Endometrial microvascular endothelial cells (primary cell): ENCODE data around the gene ARHGAP15. TPM values are rescaled to one million over a fixed set of nuclear protein-coding genes. Genes with fewer than 3 reads are reported as not detected.

Source experiments
- in situ Hi-C: cut with HindIII; loops from 2 replicates; pipeline ENCODE4 v1.10.0; 2017; ENCODE audit warnings: low sequenced_read_pairs, low pct_unique_long_range_greater_than_20kb; ENCODE audit errors: inconsistent ontology term
- total RNA-seq: library from RNA; depleted of rRNA; stranded (reverse); fragments of >200 nt; gene quantifications from one replicate; pipeline ENCODE4 v1.2.3, GENCODE V29; 2015; ENCODE audit errors: inconsistent ontology term

The ARHGAP15 gene
- total RNA-seq, 1 donor from 2014 or later: not detected

DNA sequence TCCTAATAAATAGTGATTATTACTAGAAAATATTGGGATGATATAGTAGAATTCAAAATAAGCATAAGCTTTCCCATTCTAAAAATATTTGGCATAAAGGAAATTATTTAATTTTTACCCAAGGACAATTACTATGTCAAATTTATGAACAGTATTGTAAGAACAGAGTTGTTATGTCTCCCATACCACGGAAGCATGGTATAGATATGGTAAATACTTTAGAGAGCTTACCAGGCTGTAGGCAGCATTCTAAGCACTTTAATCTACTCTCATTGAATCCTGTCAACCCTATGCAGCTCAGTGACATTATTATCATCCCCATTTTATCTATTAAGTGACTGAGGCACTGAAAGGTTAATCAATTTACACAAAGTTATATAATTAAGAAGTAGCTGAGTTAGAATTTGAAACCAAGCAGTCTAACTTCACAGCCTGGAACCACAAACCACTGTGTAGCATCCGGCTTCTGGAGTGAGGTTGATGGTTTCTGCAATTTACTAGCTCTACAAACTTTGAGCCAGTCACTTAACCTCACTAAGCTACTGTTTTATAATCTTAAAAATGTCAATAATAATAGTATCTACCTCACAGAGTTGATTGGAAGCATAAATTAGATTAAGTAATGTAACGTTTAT, 323.7 kb downstream of the ARHGAP15 start:
- in situ Hi-C loops: no loop called here

GRCh38 chr2:143453981-143454511, 324.8 kb downstream of the ARHGAP15 start:
- in situ Hi-C loops: no loop called here

GRCh38 chr2:143455317-143455716, 326.1 kb downstream of the ARHGAP15 start:
- in situ Hi-C loops: no loop called here

DNA sequence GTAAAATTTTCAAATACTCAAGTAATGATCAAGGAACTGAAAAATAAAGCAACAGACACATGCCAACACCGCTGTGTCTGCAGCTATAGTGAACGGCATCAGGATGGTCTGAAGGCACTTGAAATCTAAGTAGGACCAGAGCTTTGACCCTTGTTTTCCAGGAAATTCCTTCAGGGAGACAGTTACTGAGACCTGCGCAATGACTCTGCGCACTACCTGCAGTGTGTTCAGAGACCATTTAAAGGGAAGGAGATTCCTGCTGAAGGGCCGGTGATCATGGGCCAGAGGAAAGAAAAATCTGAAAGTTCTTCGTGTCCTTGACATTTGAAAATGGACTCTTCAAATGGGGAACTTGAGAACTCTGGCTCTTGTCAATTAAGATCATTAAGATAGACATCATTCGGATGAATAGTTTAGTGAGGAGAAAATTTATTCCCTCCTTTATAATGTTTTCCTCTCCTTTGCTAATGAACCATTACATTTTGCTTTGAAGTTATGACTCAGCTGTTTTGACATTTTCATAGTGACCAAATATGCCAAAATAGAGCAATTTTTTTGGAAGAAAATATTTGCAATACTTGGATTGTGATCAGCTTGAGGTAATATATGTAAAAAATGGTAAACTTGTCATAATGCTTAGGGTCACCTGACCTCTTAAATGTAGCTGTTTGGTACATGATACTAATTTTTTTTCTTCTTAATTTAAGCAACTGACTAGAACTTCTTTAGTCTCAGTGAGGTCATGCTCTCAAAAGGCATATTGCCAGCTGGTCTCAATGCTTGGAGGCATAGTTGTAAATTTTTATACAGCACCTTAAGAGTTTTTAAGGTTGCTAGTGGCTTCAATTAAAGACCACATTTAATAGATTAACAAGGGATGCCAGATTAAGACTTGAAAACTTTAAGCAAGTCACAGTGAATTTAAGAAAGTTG, 329.3 kb downstream of the ARHGAP15 start:
- in situ Hi-C loops: no loop called here

GRCh38 chr2:143460382-143460781, 331.2 kb downstream of the ARHGAP15 start:
- in situ Hi-C loops: no loop called here

GRCh38 chr2:143463719-143464118, 334.5 kb downstream of the ARHGAP15 start:
- in situ Hi-C loops: no loop called here

DNA sequence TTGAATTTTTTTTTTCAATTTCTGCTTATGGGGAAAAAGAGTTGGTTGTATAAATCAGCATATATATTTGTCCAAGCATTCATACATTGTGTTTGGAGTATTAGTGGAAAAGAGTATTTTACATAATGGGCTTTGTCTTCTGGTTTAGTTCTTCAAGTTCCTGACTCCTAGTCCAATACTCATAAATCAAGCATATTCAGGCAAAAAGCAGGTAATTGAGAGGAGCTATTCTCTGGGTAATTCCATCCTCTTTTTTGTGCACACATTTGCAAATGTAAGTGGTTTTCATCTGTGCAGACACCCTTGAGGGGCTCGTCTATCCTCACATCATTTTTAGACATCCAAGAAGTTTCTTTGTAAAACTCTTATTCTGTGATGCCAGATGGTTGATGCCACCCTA, 337.2 kb downstream of the ARHGAP15 start:
- in situ Hi-C loops: no loop called here

DNA sequence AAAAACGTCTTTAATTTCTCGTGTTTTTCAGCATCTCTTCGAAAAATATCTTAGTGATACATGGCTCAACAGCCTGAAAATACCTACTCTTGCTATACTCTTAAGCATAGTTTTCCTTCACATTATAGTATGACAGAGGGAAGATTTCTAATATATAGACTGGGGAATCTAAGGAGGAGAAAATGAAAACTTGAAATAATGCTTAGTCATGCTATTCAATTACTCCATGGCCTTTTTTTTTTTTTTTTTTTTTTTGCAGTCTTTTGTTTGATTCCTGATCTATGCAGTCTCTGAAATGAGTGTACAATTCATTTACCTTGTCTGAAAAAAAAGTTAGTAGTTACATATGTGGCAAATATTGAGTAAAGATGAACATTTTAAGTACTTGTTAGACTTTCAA, 337.8 kb downstream of the ARHGAP15 start:
- in situ Hi-C loops: no loop called here

GRCh38 chr2:143468341-143468888, 339.2 kb downstream of the ARHGAP15 start:
- in situ Hi-C loops: no loop called here

DNA sequence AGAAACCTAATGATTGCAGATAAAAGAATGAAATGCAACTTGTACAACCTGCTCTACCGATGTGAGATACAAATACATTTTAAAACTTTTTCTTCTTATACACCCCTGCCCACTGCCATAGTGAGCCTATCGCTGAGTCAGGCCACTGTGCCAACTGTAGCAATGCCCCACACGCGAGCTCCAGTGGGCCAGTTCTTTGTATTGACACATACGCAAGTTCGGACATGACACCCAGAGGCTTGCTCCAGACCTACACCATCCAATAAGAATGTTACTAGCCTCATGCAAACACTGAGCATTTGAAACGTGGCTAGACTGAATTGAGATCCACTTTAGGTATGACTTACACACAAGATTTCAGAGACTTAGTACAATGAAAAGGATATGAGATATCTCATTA, 340.1 kb downstream of the ARHGAP15 start:
- in situ Hi-C loops: no loop called here

DNA sequence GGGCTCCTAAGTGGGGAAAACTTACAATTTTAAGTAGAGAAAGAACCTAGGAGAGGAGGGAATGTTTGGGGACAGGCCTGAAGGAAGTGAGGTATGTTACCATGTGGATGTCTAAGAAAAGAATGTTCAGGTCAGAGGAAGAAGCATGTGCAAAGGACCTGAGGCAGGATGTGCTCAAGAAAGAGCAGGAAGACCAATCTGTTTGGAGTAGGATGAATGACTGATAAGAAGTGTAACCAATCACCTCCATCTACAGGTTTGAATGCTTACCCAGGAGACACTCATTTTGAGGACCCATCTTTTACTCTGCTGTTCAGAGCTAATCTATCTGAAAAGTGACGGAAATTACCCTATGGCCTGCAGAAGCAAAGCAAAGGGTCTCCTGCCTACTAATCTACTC, 342.3 kb downstream of the ARHGAP15 start:
- in situ Hi-C loops: no loop called here

- in situ Hi-C loops: no loop called here
Observed at GRCh38 chr2:143473216-143473615, 344.0 kb downstream of the ARHGAP15 start.

DNA sequence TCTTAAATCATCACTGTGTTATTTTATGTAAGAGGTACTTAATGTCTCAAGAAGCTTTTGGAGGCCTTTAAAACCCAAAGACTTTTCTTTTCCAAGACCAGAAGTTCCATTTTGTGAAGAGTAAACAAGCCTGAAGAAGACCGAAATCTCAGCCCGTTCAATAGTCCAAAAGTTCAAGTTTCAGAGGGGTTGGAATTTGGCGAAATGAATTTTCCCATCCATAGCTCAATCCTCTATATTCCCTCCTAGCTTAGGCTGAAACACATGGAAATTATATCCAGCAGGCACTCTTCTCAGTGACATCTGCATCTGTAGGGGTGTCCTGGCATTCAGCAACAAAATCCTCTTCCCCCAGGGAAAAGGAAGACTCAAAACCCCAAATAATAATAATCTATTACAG, 344.6 kb downstream of the ARHGAP15 start:
- in situ Hi-C loops: no loop called here

GRCh38 chr2:143474586-143474985, 345.4 kb downstream of the ARHGAP15 start:
- in situ Hi-C loops: no loop called here

- in situ Hi-C loops: no loop called here
Observed at GRCh38 chr2:143475041-143475776, 346.0 kb downstream of the ARHGAP15 start.

- in situ Hi-C loops: no loop called here
Observed at GRCh38 chr2:143476336-143477087, 347.3 kb downstream of the ARHGAP15 start.

- in situ Hi-C loops: no loop called here
Observed at GRCh38 chr2:143477714-143478443, 348.7 kb downstream of the ARHGAP15 start.

DNA sequence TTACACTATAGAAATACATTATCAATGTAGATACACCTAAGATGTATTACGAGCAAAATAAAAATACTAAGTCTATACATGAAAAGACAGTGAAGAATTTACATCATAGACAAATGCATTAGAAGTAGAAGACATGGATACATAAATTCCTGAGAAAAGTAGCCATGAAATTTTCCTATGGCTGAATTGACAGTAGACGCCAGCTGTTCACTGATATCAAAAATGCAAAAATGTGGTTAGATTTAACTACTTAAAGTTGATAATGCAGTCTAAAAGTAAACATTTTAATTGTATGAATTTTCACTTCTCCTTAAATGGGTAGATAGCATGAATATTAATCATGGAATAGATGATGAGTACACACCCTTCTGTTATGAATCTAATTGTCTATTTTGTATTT, 350.9 kb downstream of the ARHGAP15 start:
- in situ Hi-C loops: no loop called here
